WERI-Rb-1 (cell line): ENCODE results near the gene OXCT1.
A peak's percentile ranks its signal among the peaks of the same experiment; 100 is the strongest.

Experiments used
- DNase-seq: peaks from one replicate; pipeline ENCODE4 v3.0.0-alpha.2; 2020
- H3K27ac ChIP-seq: fragments of 250-450 bp; sonication (Bioruptor Pico); 2 replicates; pipeline ENCODE4 v1.5.1; 2020; ENCODE audit warnings: mild to moderate bottlenecking, moderate library complexity
- H3K27me3 ChIP-seq: fragments of 250-450 bp; sonication (Bioruptor Pico); 2 replicates; pipeline ENCODE4 v1.5.1; 2021; ENCODE audit warnings: mild to moderate bottlenecking, low read depth, moderate library complexity; ENCODE audit not compliant: insufficient read depth, severe bottlenecking
- H3K36me3 ChIP-seq: fragments of 250-450 bp; sonication (Bioruptor Pico); 2 replicates; pipeline ENCODE4 v1.5.1; 2020; ENCODE audit warnings: mild to moderate bottlenecking, moderate library complexity
- H3K4me3 ChIP-seq: 2 replicates; pipeline ENCODE4 v1.5.1; 2011; ENCODE audit warnings: low read depth, mild to moderate bottlenecking, control low read depth, low read length
- H3K9me3 ChIP-seq: fragments of 250-450 bp; sonication (Bioruptor Pico); 2 replicates; pipeline ENCODE4 v1.5.1; 2021; ENCODE audit warnings: mild to moderate bottlenecking, moderate library complexity; ENCODE audit not compliant: severe bottlenecking
- CTCF ChIP-seq: IDR thresholded peaks from 2 replicates; pipeline ENCODE4 v1.5.1; 2011; ENCODE audit warnings: low read depth, mild to moderate bottlenecking, control low read depth, inconsistent platforms, low read length

The OXCT1 gene

DNA sequence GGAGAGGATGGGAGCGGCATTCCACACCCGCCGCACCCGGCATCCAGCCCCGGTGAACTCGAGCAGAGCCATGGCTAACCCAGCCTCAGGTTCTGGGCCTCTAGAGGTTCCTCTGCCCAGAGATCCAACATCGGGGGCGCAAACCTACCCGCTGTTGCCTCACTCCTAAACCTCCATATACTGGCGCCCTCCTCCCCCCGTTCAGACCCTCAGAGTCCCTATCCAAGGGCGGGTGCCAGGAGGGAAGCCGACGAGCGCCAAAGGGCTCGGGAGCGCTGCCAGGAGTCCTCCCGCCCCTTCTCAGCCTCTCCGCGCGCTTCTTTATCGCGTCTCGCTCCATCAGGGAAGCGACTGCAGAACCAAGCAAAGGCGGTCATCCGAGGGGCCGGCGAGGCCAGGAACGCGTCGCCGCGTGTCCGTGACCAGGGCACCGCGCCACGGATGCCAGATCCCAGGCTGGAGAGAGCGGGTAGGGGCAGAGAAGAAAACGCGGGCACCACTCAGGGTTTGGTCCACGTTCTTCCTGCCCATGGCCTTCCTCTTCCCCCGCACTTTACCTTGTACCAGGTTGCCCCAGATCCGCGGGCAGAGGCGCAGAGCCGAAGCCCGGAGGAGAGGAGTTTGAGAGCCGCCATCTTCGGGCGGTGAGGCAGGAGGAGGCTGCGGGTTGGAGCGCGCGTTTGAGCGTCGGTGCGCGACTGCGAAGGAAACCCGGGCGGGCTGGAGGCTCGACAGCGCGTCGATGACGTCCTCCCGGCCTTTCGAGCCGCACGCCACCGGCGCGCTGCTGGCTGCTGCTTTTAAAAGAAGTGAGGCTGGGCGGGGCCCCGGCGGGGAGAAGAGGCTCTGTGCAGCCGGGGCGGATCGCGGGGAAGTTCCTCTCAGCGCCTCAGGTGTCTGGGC, at the start of gene OXCT1:
TSS of gene OXCT1 (minus strand) at position 702 of the 903 bp plus-strand sequence. CDS start at position 635, 67 bp downstream.
- peak within 1 kb of the TSS; percentile 62 for H3K27ac ChIP-seq
- H3K27me3 ChIP-seq: no peaks in the 10 kb centered on the region
- H3K9me3 ChIP-seq: no peaks in the 10 kb centered on the region
- H3K4me3 ChIP-seq: peak within 1 kb of the TSS; percentile 59
- TF ChIP-seq CTCF: no peak
- no peaks in the 10 kb centered on the region; the same call in 1 of the 2 replicates for H3K36me3 ChIP-seq
- peak; percentile 82 for DNase-seq

DNA sequence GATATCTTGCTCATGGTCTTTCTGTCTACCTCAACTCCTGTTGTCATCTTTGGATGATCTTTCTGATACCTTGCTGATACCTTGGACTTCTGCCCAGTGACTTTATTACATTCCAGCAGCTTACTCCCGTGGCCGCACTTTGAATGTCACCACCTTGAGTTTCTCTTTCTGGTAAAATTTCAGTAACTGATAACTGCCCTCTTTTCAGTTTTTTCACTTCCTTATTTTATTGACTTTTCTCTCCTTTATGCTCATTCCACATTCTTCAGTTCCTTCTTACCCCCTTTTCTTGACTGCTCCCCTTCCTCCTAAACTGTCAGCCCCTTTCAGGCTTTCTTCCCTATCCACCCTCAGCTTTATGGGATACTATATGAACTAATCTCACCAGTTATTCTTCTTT, 47.9 kb upstream of the OXCT1 start:
- no peak for DNase-seq
- no peak overlapping the region for H3K27ac ChIP-seq
- H3K4me3 ChIP-seq: no peak overlapping the region
- no peaks in the 10 kb centered on the region for H3K27me3 ChIP-seq
- H3K36me3 ChIP-seq: peaks cover 43% of the 10 kb centered on the region
- no peaks in the 10 kb centered on the region for H3K9me3 ChIP-seq
- no peak for TF ChIP-seq CTCF

GRCh38 chr5:41908374-41909079, 38.3 kb upstream of the OXCT1 start:
- H3K36me3 ChIP-seq: peaks cover 69% of the 10 kb centered on the region
- no peak for DNase-seq
- no peaks in the 10 kb centered on the region for H3K27me3 ChIP-seq
- H3K9me3 ChIP-seq: no peaks in the 10 kb centered on the region
- no peak for TF ChIP-seq CTCF
- H3K4me3 ChIP-seq: no peak overlapping the region
- no peak overlapping the region for H3K27ac ChIP-seq

- DNase-seq: no peak
- Histone ChIP-seq H3K36me3 (peaks cover 47% of the 10 kb centered on the region), H3K4me3 (no peak overlapping the region), H3K9me3 (no peaks in the 10 kb centered on the region), H3K27me3 (no peaks in the 10 kb centered on the region), H3K27ac (no peak overlapping the region)
- no peak for TF ChIP-seq CTCF
Measured at GRCh38 chr5:41906151-41906550, 35.9 kb upstream of the OXCT1 start.

- Histone ChIP-seq H3K36me3 (peaks cover 29% of the 10 kb centered on the region), H3K27ac (peak within 1 kb of the TSS; percentile 86)
- DNase-seq: peak; percentile 99
Measured at GRCh38 chr5:41903892-41904799, 33.9 kb upstream of the OXCT1 start, which contains the start of gene RIMOC1. TSS of gene RIMOC1 (plus strand) at chr5:41904344. CDS start at chr5:41904368, 24 bp downstream.

More at GRCh38 chr5:41903892-41904799, 33.9 kb upstream of the OXCT1 start, which contains the start of gene RIMOC1:
- peak within 1 kb of the TSS; percentile 75 for H3K4me3 ChIP-seq
- H3K27me3 ChIP-seq: no peaks in the 10 kb centered on the region
- no peaks in the 10 kb centered on the region for H3K9me3 ChIP-seq
- no peak for TF ChIP-seq CTCF
